HG03469 (cell line): ENCODE data around the gene VPS8.

ENCODE experiments used
- ATAC-seq: cut with Tn5 transposase; IDR thresholded peaks from one replicate; pipeline ENCODE4 v1.9.1; 2021; ENCODE audit warnings: mild to moderate bottlenecking, moderate library complexity, moderate number of reproducible peaks; ENCODE audit not compliant: unreplicated experiment

VPS8 gene

GRCh38 chr3:184811999-184812661, at the start of gene VPS8:
VPS8 (plus strand) TSS chr3:184812166; CDS start chr3:184824633, 12,467 bp downstream.
- peak; percentile 64 for ATAC-seq

GRCh38 chr3:184764191-184764590, 47.8 kb upstream of the VPS8 start:
- no peak for ATAC-seq

- ATAC-seq = no peak
Observed at GRCh38 chr3:184765047-184765729, 46.8 kb upstream of the VPS8 start.

- ATAC-seq = no peak
Observed at GRCh38 chr3:184765730-184766074, 46.3 kb upstream of the VPS8 start.

GRCh38 chr3:184766555-184767261, 45.3 kb upstream of the VPS8 start:
- ATAC-seq = no peak

- ATAC-seq = no peak
Observed at GRCh38 chr3:184767377-184767776, 44.6 kb upstream of the VPS8 start.

GRCh38 chr3:184769382-184770170, 42.4 kb upstream of the VPS8 start:
- ATAC-seq = no peak

- no peak for ATAC-seq
Observed at GRCh38 chr3:184770541-184770940, 41.4 kb upstream of the VPS8 start.

GRCh38 chr3:184771301-184772127, 40.5 kb upstream of the VPS8 start:
- no peak for ATAC-seq

GRCh38 chr3:184772667-184773272, 39.2 kb upstream of the VPS8 start:
- ATAC-seq = no peak

- no peak for ATAC-seq
Observed at GRCh38 chr3:184773283-184774186, 38.4 kb upstream of the VPS8 start.

- no peak for ATAC-seq
Observed at GRCh38 chr3:184776916-184777315, 35.0 kb upstream of the VPS8 start.

- peak; percentile 56 for ATAC-seq
Observed at GRCh38 chr3:184777566-184778356, 34.2 kb upstream of the VPS8 start.

- ATAC-seq = no peak
Observed at GRCh38 chr3:184778426-184779332, 33.3 kb upstream of the VPS8 start.

GRCh38 chr3:184780981-184781515, 30.9 kb upstream of the VPS8 start:
- no peak for ATAC-seq

- ATAC-seq = no peak
Observed at GRCh38 chr3:184781801-184782200, 30.2 kb upstream of the VPS8 start.

- no peak for ATAC-seq
Observed at GRCh38 chr3:184783319-184783718, 28.6 kb upstream of the VPS8 start.
